Activated T-cell treated with anti-CD3 and anti-CD28 coated beads, Interleukin-2, amount 50 U/mL, for 72 hours (primary cell): ENCODE results near the gene ZNF516. TPM values are rescaled to one million over a fixed set of nuclear protein-coding genes. Genes with fewer than 3 reads are reported as not detected.

ENCODE experiments used
- ATAC-seq, 2 donors: fragments of 150-1000 bp; cut with Tn5 transposase; replicated peaks in 1 of 2; 2 replicates each; pipeline ENCODE4 v1.10.0; 2021; ENCODE audit warnings: moderate library complexity in 2 of 2, mild to moderate bottlenecking in 1 of 2
- DNase-seq, 2 donors: peaks; one replicate each; pipeline ENCODE4 v3.0.0; 2021 to 2022; ENCODE audit warnings: mixed read lengths in 1 of 2
- H3K27ac Mint-ChIP-seq: one replicate; pipeline ENCODE4 v1.8.0; 2022; ENCODE audit warnings: mild to moderate bottlenecking, moderate library complexity, mixed read lengths
- H3K27me3 Mint-ChIP-seq: one replicate; pipeline ENCODE4 v1.8.0; 2022; ENCODE audit warnings: low read depth, mixed read lengths
- H3K36me3 Mint-ChIP-seq, 2 donors: one replicate each; pipeline ENCODE4 v1.8.0; 2022; ENCODE audit warnings: mixed read lengths in 2 of 2, mild to moderate bottlenecking in 1 of 2; ENCODE audit not compliant: insufficient read depth in 2 of 2
- H3K4me1 Mint-ChIP-seq: one replicate; pipeline ENCODE4 v1.8.0; 2022; ENCODE audit warnings: low read depth, mixed read lengths
- H3K4me3 Mint-ChIP-seq, 2 donors: one replicate each; pipeline ENCODE4 v1.8.0; 2022; ENCODE audit warnings: mild to moderate bottlenecking in 2 of 2, mixed read lengths in 2 of 2, moderate library complexity in 2 of 2
- H3K9me3 Mint-ChIP-seq, 2 donors: one replicate each; pipeline ENCODE4 v1.8.0; 2022; ENCODE audit warnings: mixed read lengths in 2 of 2
- total RNA-seq, 2 donors: library from RNA; stranded (reverse); gene quantifications; one replicate each; pipeline ENCODE4 v1.2.3, GENCODE V29; 2022

ZNF516 gene
- total RNA-seq, 2 donors from 2014 or later: 13.2 to 13.9 TPM

- no peaks in the 10 kb centered on the region for H3K4me1 Mint-ChIP-seq
- no peaks in the 10 kb centered on the region for H3K9me3 Mint-ChIP-seq
- no peak overlapping the region for H3K4me3 Mint-ChIP-seq
- H3K27me3 Mint-ChIP-seq: peaks cover 6% of the 10 kb centered on the region
- no peak overlapping the region for H3K27ac Mint-ChIP-seq
- no peaks in the 10 kb centered on the region for H3K36me3 Mint-ChIP-seq
- no peak for DNase-seq
- no peak for ATAC-seq
Observed at GRCh38 chr18:76503649-76504386, 8.8 kb upstream of the ZNF516 start.

- no peaks in the 10 kb centered on the region for H3K9me3 Mint-ChIP-seq
- DNase-seq: no peak
- H3K27ac Mint-ChIP-seq: no peak overlapping the region
- H3K4me1 Mint-ChIP-seq: no peaks in the 10 kb centered on the region
- H3K27me3 Mint-ChIP-seq: peaks cover 14% of the 10 kb centered on the region
- no peak overlapping the region for H3K4me3 Mint-ChIP-seq
- no peaks in the 10 kb centered on the region for H3K36me3 Mint-ChIP-seq
- no peak for ATAC-seq
Observed at GRCh38 chr18:76502551-76502950, 7.5 kb upstream of the ZNF516 start.

GRCh38 chr18:76499637-76500340 lies 4.7 kb upstream of the ZNF516 start:
- H3K4me3 Mint-ChIP-seq: no peak overlapping the region
- H3K27me3 Mint-ChIP-seq: peaks cover 18% of the 10 kb centered on the region
- no peaks in the 10 kb centered on the region for H3K9me3 Mint-ChIP-seq
- H3K36me3 Mint-ChIP-seq: peaks cover 0 to 3% of the 10 kb centered on the region in 2 donors
- ATAC-seq: peak in 1 of 2 donors; percentile 16
- no peak for DNase-seq
- H3K27ac Mint-ChIP-seq: no peak overlapping the region
- peaks cover 6% of the 10 kb centered on the region for H3K4me1 Mint-ChIP-seq

GRCh38 chr18:76499021-76499420 lies 4.0 kb upstream of the ZNF516 start:
- ATAC-seq (no peak), DNase-seq (no peak)
- no peak overlapping the region for H3K4me3 Mint-ChIP-seq
- H3K27ac Mint-ChIP-seq: no peak overlapping the region
- no peaks in the 10 kb centered on the region for H3K9me3 Mint-ChIP-seq
- peaks cover 18% of the 10 kb centered on the region for H3K27me3 Mint-ChIP-seq
- H3K4me1 Mint-ChIP-seq: peaks cover 6% of the 10 kb centered on the region
- H3K36me3 Mint-ChIP-seq: peaks cover 0 to 3% of the 10 kb centered on the region in 2 donors

GRCh38 chr18:76498064-76498463 lies 3.0 kb upstream of the ZNF516 start:
- Mint-ChIP-seq H3K27ac (no peak overlapping the region), H3K9me3 (no peaks in the 10 kb centered on the region), H3K4me3 (no peak overlapping the region), H3K36me3 (peaks cover 3 to 4% of the 10 kb centered on the region in 2 donors), H3K4me1 (peaks cover 14% of the 10 kb centered on the region), H3K27me3 (peaks cover 26% of the 10 kb centered on the region)
- ATAC-seq (no peak), DNase-seq (no peak)

GRCh38 chr18:76497021-76497420 lies 2.0 kb upstream of the ZNF516 start:
- no peak for DNase-seq
- H3K4me3 Mint-ChIP-seq: no peak overlapping the region

GRCh38 chr18:76496194-76496890 lies 1.3 kb upstream of the ZNF516 start:
- Mint-ChIP-seq H3K27me3 (peaks cover 26% of the 10 kb centered on the region), H3K4me3 (peak overlapping the region; percentile 90), H3K4me1 (peaks cover 23% of the 10 kb centered on the region), H3K27ac (peak overlapping the region; percentile 72), H3K36me3 (peaks cover 4 to 8% of the 10 kb centered on the region in 2 donors), H3K9me3 (no peaks in the 10 kb centered on the region)
- DNase-seq: peak; percentile 46 to 59
- no peak for ATAC-seq

More at GRCh38 chr18:76497021-76497420, 2.0 kb upstream of the ZNF516 start:
- H3K9me3 Mint-ChIP-seq: no peaks in the 10 kb centered on the region
- H3K27ac Mint-ChIP-seq: no peak overlapping the region
- peaks cover 4 to 8% of the 10 kb centered on the region in 2 donors for H3K36me3 Mint-ChIP-seq
- peaks cover 26% of the 10 kb centered on the region for H3K27me3 Mint-ChIP-seq
- no peak for ATAC-seq
- H3K4me1 Mint-ChIP-seq: peaks cover 23% of the 10 kb centered on the region

- H3K4me1 Mint-ChIP-seq: peaks cover 26% of the 10 kb centered on the region
- peaks cover 26% of the 10 kb centered on the region for H3K27me3 Mint-ChIP-seq
- H3K27ac Mint-ChIP-seq: no peak overlapping the region
- H3K4me3 Mint-ChIP-seq: peak overlapping the region; percentile 90 to 93
- peak; percentile 42 to 46 for ATAC-seq
- peaks cover 4 to 12% of the 10 kb centered on the region in 2 donors for H3K36me3 Mint-ChIP-seq
- no peaks in the 10 kb centered on the region for H3K9me3 Mint-ChIP-seq
- peak; percentile 33 to 49 for DNase-seq
Observed at GRCh38 chr18:76495435-76496193, 572 bp upstream of the ZNF516 start.

GRCh38 chr18:76494231-76495005 lies 624 bp downstream of the ZNF516 start:
- DNase-seq (peak in 1 of 2 donors; percentile 4), ATAC-seq (no peak)
- peaks cover 38% of the 10 kb centered on the region for H3K4me1 Mint-ChIP-seq
- peak overlapping the region; percentile 92 for H3K27ac Mint-ChIP-seq
- peaks cover 36% of the 10 kb centered on the region for H3K27me3 Mint-ChIP-seq
- H3K4me3 Mint-ChIP-seq: peak overlapping the region; percentile 95 to 100
- peaks cover 4 to 12% of the 10 kb centered on the region in 2 donors for H3K36me3 Mint-ChIP-seq
- H3K9me3 Mint-ChIP-seq: no peaks in the 10 kb centered on the region

- peak overlapping the region; percentile 95 to 100 for H3K4me3 Mint-ChIP-seq
- DNase-seq (peak in 1 of 2 donors; percentile 24), ATAC-seq (peak in 1 of 2 donors; percentile 3)
- H3K4me1 Mint-ChIP-seq: peaks cover 41% of the 10 kb centered on the region
- H3K9me3 Mint-ChIP-seq: no peaks in the 10 kb centered on the region
- peaks cover 4 to 12% of the 10 kb centered on the region in 2 donors for H3K36me3 Mint-ChIP-seq
- peaks cover 38% of the 10 kb centered on the region for H3K27me3 Mint-ChIP-seq
- peak overlapping the region; percentile 92 for H3K27ac Mint-ChIP-seq
Observed at GRCh38 chr18:76493213-76494161, 1.6 kb downstream of the ZNF516 start.

GRCh38 chr18:76492669-76493212 lies 2.3 kb downstream of the ZNF516 start:
- Mint-ChIP-seq H3K4me3 (peak overlapping the region; percentile 95 to 100), H3K36me3 (peaks cover 4 to 12% of the 10 kb centered on the region in 2 donors), H3K9me3 (no peaks in the 10 kb centered on the region), H3K27me3 (peaks cover 32% of the 10 kb centered on the region), H3K4me1 (peaks cover 41% of the 10 kb centered on the region), H3K27ac (peak overlapping the region; percentile 86)
- DNase-seq: peak; percentile 99 to 100
- peak; percentile 83 to 87 for ATAC-seq
